ENCODE measurements around the gene NIP7. TPM values are rescaled to one million over a fixed set of nuclear protein-coding genes. Genes with fewer than 3 reads are reported as not detected.

NIP7 gene
- total RNA-seq, 1 donor from 2014 or later, result 26.6 TPM

GRCh38 chr16:69316595-69317034, 23.0 kb upstream of the NIP7 start:
- DNase-seq (ENCODE audit: low read depth), result no peak
- Histone ChIP-seq H3K4me3 (ENCODE audit: low read depth, low read length) (no peak overlapping the region), H3K36me3 (ENCODE audit: control insufficient read depth, insufficient read depth, low read length) (peaks cover 9% of the 10 kb centered on the region), H3K27me3 (ENCODE audit: control insufficient read depth, insufficient read depth, low read length) (no peaks in the 10 kb centered on the region)
- TF ChIP-seq CTCF (IDR thresholded peaks at IDR 0.05; ENCODE audit: insufficient read depth, low read length, poor library complexity, severe bottlenecking), result no peak

- H3K36me3 ChIP-seq (ENCODE audit: control insufficient read depth, insufficient read depth, low read length), result peaks cover 15% of the 10 kb centered on the region
- no peak for TF ChIP-seq CTCF (IDR thresholded peaks at IDR 0.05; ENCODE audit: insufficient read depth, low read length, poor library complexity, severe bottlenecking)
- H3K4me3 ChIP-seq (ENCODE audit: low read depth, low read length), result no peak overlapping the region
- H3K27me3 ChIP-seq (ENCODE audit: control insufficient read depth, insufficient read depth, low read length), result no peaks in the 10 kb centered on the region
- no peak for DNase-seq (ENCODE audit: low read depth)
These were observed 21.2 kb upstream of the NIP7 start for GRCh38 chr16:69318177-69318910.

GRCh38 chr16:69318911-69319289, 20.7 kb upstream of the NIP7 start:
- TF ChIP-seq CTCF (IDR thresholded peaks at IDR 0.05; ENCODE audit: insufficient read depth, low read length, poor library complexity, severe bottlenecking), result no peak
- no peak overlapping the region for H3K4me3 ChIP-seq (ENCODE audit: low read depth, low read length)
- H3K36me3 ChIP-seq (ENCODE audit: control insufficient read depth, insufficient read depth, low read length), result peaks cover 17% of the 10 kb centered on the region
- no peaks in the 10 kb centered on the region for H3K27me3 ChIP-seq (ENCODE audit: control insufficient read depth, insufficient read depth, low read length)
- no peak for DNase-seq (ENCODE audit: low read depth)

- H3K27me3 ChIP-seq (ENCODE audit: control insufficient read depth, insufficient read depth, low read length), result no peaks in the 10 kb centered on the region
- no peak for TF ChIP-seq CTCF (IDR thresholded peaks at IDR 0.05; ENCODE audit: insufficient read depth, low read length, poor library complexity, severe bottlenecking)
- no peak overlapping the region for H3K4me3 ChIP-seq (ENCODE audit: low read depth, low read length)
- H3K36me3 ChIP-seq (ENCODE audit: control insufficient read depth, insufficient read depth, low read length), result peaks cover 15% of the 10 kb centered on the region
- no peak for DNase-seq (ENCODE audit: low read depth)
These were observed 20.2 kb upstream of the NIP7 start for GRCh38 chr16:69319381-69319780.

GRCh38 chr16:69319826-69320739, 19.5 kb upstream of the NIP7 start:
- no peaks in the 10 kb centered on the region for H3K27me3 ChIP-seq (ENCODE audit: control insufficient read depth, insufficient read depth, low read length)
- no peak overlapping the region for H3K4me3 ChIP-seq (ENCODE audit: low read depth, low read length)
- TF ChIP-seq CTCF (IDR thresholded peaks at IDR 0.05; ENCODE audit: insufficient read depth, low read length, poor library complexity, severe bottlenecking), result no peak
- DNase-seq (ENCODE audit: low read depth), result no peak
- peaks cover 15% of the 10 kb centered on the region for H3K36me3 ChIP-seq (ENCODE audit: control insufficient read depth, insufficient read depth, low read length)
